Fibroblast of villous mesenchyme (primary cell): ENCODE data around the gene FGF4. TPM values are rescaled to one million over a fixed set of nuclear protein-coding genes. Genes with fewer than 3 reads are reported as not detected.
A peak's percentile ranks its signal among the peaks of the same experiment; 100 is the strongest.
"Not testable (repeated sequence)": the region's sequence is repeated elsewhere in the genome, so short reads cannot be mapped to it uniquely, and the experiment has no call there.

ENCODE experiments used
- DNase-seq: peaks from one replicate; pipeline ENCODE4 v3.0.0-alpha.2; 2010; ENCODE audit warnings: low read depth
- H3K4me3 ChIP-seq: 2 replicates; pipeline ENCODE4 v1.5.1; 2011; ENCODE audit warnings: low read depth, mild to moderate bottlenecking, low read length
- CTCF ChIP-seq: IDR thresholded peaks from 2 replicates; pipeline ENCODE4 v1.5.1; 2012; ENCODE audit warnings: low read depth, mild to moderate bottlenecking, low read length; ENCODE audit not compliant: insufficient read depth
- total RNA-seq: library from RNA; depleted of rRNA; stranded (reverse); fragments of >200 nt; gene quantifications from 2 replicates; pipeline ENCODE4 v1.2.3, GENCODE V29; 2012

FGF4 gene
- total RNA-seq, 1 donor, result not detected

GRCh38 chr11:69778373-69778772, 3.2 kb upstream of the FGF4 start:
- H3K4me3 ChIP-seq, result no peak overlapping the region
- no peak for TF ChIP-seq CTCF
- no peak for DNase-seq

- no peak for TF ChIP-seq CTCF
- no peak for DNase-seq
- H3K4me3 ChIP-seq, result no peak overlapping the region
Measured at GRCh38 chr11:69774354-69775162, 583 bp downstream of the FGF4 start.

GRCh38 chr11:69773626-69774353, 1.4 kb downstream of the FGF4 start:
- DNase-seq, result no peak
- TF ChIP-seq CTCF, result no peak
- H3K4me3 ChIP-seq, result no peak overlapping the region

GRCh38 chr11:69771466-69771865, 3.7 kb downstream of the FGF4 start:
- no peak for TF ChIP-seq CTCF
- no peak overlapping the region for H3K4me3 ChIP-seq
- no peak for DNase-seq

GRCh38 chr11:69770540-69770939, 4.6 kb downstream of the FGF4 start:
- DNase-seq, result no peak

GRCh38 chr11:69765498-69765995, 9.6 kb downstream of the FGF4 start:
- H3K4me3 ChIP-seq, result no peak overlapping the region
- TF ChIP-seq CTCF, result no peak
- no peak for DNase-seq

More at GRCh38 chr11:69770540-69770939, 4.6 kb downstream of the FGF4 start:
- no peak overlapping the region for H3K4me3 ChIP-seq
- peak; percentile 6 for TF ChIP-seq CTCF

GRCh38 chr11:69764918-69765317, 10.2 kb downstream of the FGF4 start:
- not testable (repeated sequence) for H3K4me3 ChIP-seq

More at GRCh38 chr11:69764918-69765317, 10.2 kb downstream of the FGF4 start:
- not testable (repeated sequence) for DNase-seq
